ENCODE results near the gene AGXT2. TPM values are rescaled to one million over a fixed set of nuclear protein-coding genes. Genes with fewer than 3 reads are reported as not detected.

The AGXT2 gene
- total and polyA plus RNA-seq, 10 of the 15 experiments (the other 5 are each of a cell fraction or from before 2014, with no cell fraction given) = not detected

DNA sequence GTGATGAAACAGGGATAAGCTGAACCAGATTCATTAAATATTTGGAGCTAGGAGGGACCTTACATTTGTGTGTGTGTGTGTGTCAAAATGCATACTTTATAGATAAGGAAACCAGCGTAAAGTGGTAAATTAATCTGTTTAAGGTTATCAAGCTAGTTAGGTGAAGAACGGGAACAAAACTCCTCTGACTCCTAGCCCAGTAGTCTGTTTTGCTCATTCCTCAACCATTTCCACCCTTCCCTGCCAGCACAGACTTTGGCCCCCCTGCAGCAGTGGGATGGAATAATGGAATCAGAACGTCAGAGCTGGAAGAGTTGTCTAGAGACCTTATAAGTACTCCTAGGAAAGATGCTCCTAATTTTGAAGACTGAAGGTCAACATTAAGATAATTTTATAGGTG, 6.5 kb downstream of the AGXT2 start:
- H3K79me2 ChIP-seq (ENCODE audit: control insufficient read depth, insufficient read depth, low read length) = no peaks in the 10 kb centered on the region
- no peak for FAIRE-seq
- no peaks in the 10 kb centered on the region for H3K27me3 ChIP-seq (replicated peaks in 1 of 2; ENCODE audit: control insufficient read depth in 2 of 2, insufficient read depth in 2 of 2, low read length in 1 of 2)
- no peak for DNase-seq (ENCODE audit: low read depth, low spot score)
- ChIA-PET SMC1A (ENCODE audit: uncharacterized antibody, unreplicated experiment) (interaction anchor here (0.6 to 1.2 kb wide), 3 partner anchors 9 to 15 kb away, joined by 3 read pairs; no protein-coding TSS in a partner anchor), POLR2A (interaction anchor here (0.6 kb wide), 2 partner anchors 153 to 826 kb away, joined by 3 to 4 read pairs; no protein-coding TSS in a partner anchor), CTCF (interaction anchor here (0.9 to 1.3 kb wide), 2 partner anchors 12 to 38 kb away, joined by 3 to 4 read pairs; no protein-coding TSS in a partner anchor), RAD21 (ENCODE audit: unreplicated experiment) (interaction anchor here (0.6 kb wide), 1 partner anchor 396 kb away, joined by 3 read pairs; no protein-coding TSS in a partner anchor)
- no TSS peak for BruUV-seq (replicated peaks)
- H3K9ac ChIP-seq (ENCODE audit: control insufficient read depth, insufficient read depth, low read length) = no peak overlapping the region
- in situ Hi-C loops (cut with MboI) (no loop called here), intact Hi-C loops (cut with micrococcal nuclease; ENCODE audit: unreplicated experiment) (no loop called here)
- no peaks in the 10 kb centered on the region for H3K9me3 ChIP-seq (replicated peaks; ENCODE audit: control insufficient read depth, insufficient read depth, low read length)
- no peak overlapping the region for H2AFZ ChIP-seq (ENCODE audit: control insufficient read depth, low read depth, low read length)
- ATAC-seq = no peak
- H4K20me1 ChIP-seq (ENCODE audit: control insufficient read depth, insufficient read depth) = no peaks in the 10 kb centered on the region
- 0% methylated on average over 3 of the region's 3 CpGs for WGBS (ENCODE audit: insufficient coverage, insufficient replicate concordance, low lambda C conversion rate, missing lambda C conversion rate)
- H3K4me2 ChIP-seq (ENCODE audit: control insufficient read depth, insufficient read depth) = no peak overlapping the region
- H3K4me3 ChIP-seq = no peak overlapping the region
- H3K27ac ChIP-seq (ENCODE audit: control insufficient read depth, insufficient read depth) = no peak overlapping the region
- H3K4me1 ChIP-seq (ENCODE audit: control insufficient read depth, insufficient read depth, low read length) = no peaks in the 10 kb centered on the region
- no peaks in the 10 kb centered on the region for H3K36me3 ChIP-seq (ENCODE audit: control insufficient read depth in 2 of 2, insufficient read depth in 2 of 2, low read length in 1 of 2)
- TF ChIP-seq SP1 (IDR thresholded peaks at IDR 0.05; ENCODE audit: low read depth, low read length) = no peak
- no peak for TF ChIP-seq SPI1 (IDR thresholded peaks at IDR 0.05; ENCODE audit: borderline replicate concordance, insufficient read depth, low read depth, low read length)
- TF ChIP-seq EED (IDR thresholded peaks at IDR 0.05; ENCODE audit: low read depth) = no peak
- no peak for TF ChIP-seq CHD4 (IDR thresholded peaks at IDR 0.05)

- Histone ChIP-seq H3K9me3 (replicated peaks; ENCODE audit: control insufficient read depth, insufficient read depth, low read length) (no peaks in the 10 kb centered on the region), H3K36me3 (ENCODE audit: control insufficient read depth in 2 of 2, insufficient read depth in 2 of 2, low read length in 1 of 2) (no peaks in the 10 kb centered on the region), H3K4me2 (ENCODE audit: control insufficient read depth, insufficient read depth) (no peak overlapping the region), H3K4me1 (ENCODE audit: control insufficient read depth, insufficient read depth, low read length) (no peaks in the 10 kb centered on the region), H2AFZ (ENCODE audit: control insufficient read depth, low read depth, low read length) (no peak overlapping the region), H3K79me2 (ENCODE audit: control insufficient read depth, insufficient read depth, low read length) (no peaks in the 10 kb centered on the region), H3K27me3 (replicated peaks in 1 of 2; ENCODE audit: control insufficient read depth in 2 of 2, insufficient read depth in 2 of 2, low read length in 1 of 2) (no peaks in the 10 kb centered on the region), H3K9ac (ENCODE audit: control insufficient read depth, insufficient read depth, low read length) (no peak overlapping the region), H3K27ac (ENCODE audit: control insufficient read depth, insufficient read depth) (no peak overlapping the region), H3K4me3 (no peak overlapping the region), H4K20me1 (ENCODE audit: control insufficient read depth, insufficient read depth) (no peaks in the 10 kb centered on the region)
- intact Hi-C loops (cut with micrococcal nuclease; ENCODE audit: unreplicated experiment) (no loop called here), in situ Hi-C loops (cut with MboI) (no loop called here)
- no peak for FAIRE-seq
- SMC1A ChIA-PET (ENCODE audit: uncharacterized antibody, unreplicated experiment) = no interaction called here
- CTCF ChIA-PET = no interaction called here
- BruUV-seq (replicated peaks) = no TSS peak
- WGBS (ENCODE audit: insufficient coverage, insufficient replicate concordance, low lambda C conversion rate, missing lambda C conversion rate) = 40% methylated on average over 2 of the region's 2 CpGs
- DNase-seq (ENCODE audit: low read depth, low spot score) = no peak
- POLR2A ChIA-PET = no interaction called here
- RAD21 ChIA-PET (ENCODE audit: unreplicated experiment) = no interaction called here
- ATAC-seq = no peak
- TF ChIP-seq, protein P1, sequence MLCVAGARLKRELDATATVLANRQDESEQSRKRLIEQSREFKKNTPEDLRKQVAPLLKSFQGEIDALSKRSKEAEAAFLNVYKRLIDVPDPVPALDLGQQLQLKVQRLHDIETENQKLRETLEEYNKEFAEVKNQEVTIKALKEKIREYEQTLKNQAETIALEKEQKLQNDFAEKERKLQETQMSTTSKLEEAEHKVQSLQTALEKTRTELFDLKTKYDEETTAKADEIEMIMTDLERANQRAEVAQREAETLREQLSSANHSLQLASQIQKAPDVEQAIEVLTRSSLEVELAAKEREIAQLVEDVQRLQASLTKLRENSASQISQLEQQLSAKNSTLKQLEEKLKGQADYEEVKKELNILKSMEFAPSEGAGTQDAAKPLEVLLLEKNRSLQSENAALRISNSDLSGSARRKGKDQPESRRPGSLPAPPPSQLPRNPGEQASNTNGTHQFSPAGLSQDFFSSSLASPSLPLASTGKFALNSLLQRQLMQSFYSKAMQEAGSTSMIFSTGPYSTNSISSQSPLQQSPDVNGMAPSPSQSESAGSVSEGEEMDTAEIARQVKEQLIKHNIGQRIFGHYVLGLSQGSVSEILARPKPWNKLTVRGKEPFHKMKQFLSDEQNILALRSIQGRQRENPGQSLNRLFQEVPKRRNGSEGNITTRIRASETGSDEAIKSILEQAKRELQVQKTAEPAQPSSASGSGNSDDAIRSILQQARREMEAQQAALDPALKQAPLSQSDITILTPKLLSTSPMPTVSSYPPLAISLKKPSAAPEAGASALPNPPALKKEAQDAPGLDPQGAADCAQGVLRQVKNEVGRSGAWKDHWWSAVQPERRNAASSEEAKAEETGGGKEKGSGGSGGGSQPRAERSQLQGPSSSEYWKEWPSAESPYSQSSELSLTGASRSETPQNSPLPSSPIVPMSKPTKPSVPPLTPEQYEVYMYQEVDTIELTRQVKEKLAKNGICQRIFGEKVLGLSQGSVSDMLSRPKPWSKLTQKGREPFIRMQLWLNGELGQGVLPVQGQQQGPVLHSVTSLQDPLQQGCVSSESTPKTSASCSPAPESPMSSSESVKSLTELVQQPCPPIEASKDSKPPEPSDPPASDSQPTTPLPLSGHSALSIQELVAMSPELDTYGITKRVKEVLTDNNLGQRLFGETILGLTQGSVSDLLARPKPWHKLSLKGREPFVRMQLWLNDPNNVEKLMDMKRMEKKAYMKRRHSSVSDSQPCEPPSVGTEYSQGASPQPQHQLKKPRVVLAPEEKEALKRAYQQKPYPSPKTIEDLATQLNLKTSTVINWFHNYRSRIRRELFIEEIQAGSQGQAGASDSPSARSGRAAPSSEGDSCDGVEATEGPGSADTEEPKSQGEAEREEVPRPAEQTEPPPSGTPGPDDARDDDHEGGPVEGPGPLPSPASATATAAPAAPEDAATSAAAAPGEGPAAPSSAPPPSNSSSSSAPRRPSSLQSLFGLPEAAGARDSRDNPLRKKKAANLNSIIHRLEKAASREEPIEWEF (IDR thresholded peaks at IDR 0.05; ENCODE audit: insufficient replicate concordance, low read depth, low read length) = no peak
- no peak for TF ChIP-seq TAF1 (IDR thresholded peaks at IDR 0.05; ENCODE audit: borderline replicate concordance, low read depth, low read length)
- TF ChIP-seq KAT2A (conservative IDR thresholded peaks at IDR 0.05; ENCODE audit: control insufficient read depth, low read depth, low read length) = no peak
- TF ChIP-seq NR2C1 (IDR thresholded peaks at IDR 0.05) = no peak
- TF ChIP-seq ATF2 (IDR thresholded peaks at IDR 0.05; ENCODE audit: low read length) = no peak
- no peak for TF ChIP-seq FOS (IDR thresholded peaks at IDR 0.05; ENCODE audit: borderline replicate concordance, extremely low read depth, insufficient read length)
- no peak for TF ChIP-seq SRF (IDR thresholded peaks at IDR 0.05; ENCODE audit: low read depth in 2 of 2, low read length in 2 of 2)
- TF ChIP-seq ZNF384 (IDR thresholded peaks at IDR 0.05; ENCODE audit: borderline replicate concordance, low read depth, low read length) = no peak
Observed at GRCh38 chr5:35038891-35039290, 8.9 kb downstream of the AGXT2 start.

Data from GM12878 (cell line).